SJSA1 (cell line): ENCODE data around the gene TCF7L2. TPM values are rescaled to one million over a fixed set of nuclear protein-coding genes. Genes with fewer than 3 reads are reported as not detected.

Experiments
- DNase-seq, 2 experiments: peaks; one replicate each; pipeline ENCODE4 v3.0.0-alpha.2; 2015 to 2020; ENCODE audit warnings: low spot score in 2 of 2, low read depth in 1 of 2
- H3K27ac ChIP-seq: fragments of 250-450 bp; sonication (Bioruptor Pico); 2 replicates; pipeline ENCODE4 v1.5.1; 2020; ENCODE audit warnings: mild to moderate bottlenecking, moderate library complexity
- H3K27me3 ChIP-seq: fragments of 250-450 bp; sonication (Bioruptor Pico); replicated peaks from 2 replicates; pipeline ENCODE4 v1.5.1; 2020; ENCODE audit warnings: mild to moderate bottlenecking, moderate library complexity
- H3K36me3 ChIP-seq: fragments of 250-450 bp; sonication (Bioruptor Pico); 2 replicates; pipeline ENCODE4 v1.5.1; 2020; ENCODE audit warnings: mild to moderate bottlenecking
- H3K4me1 ChIP-seq: fragments of 250-450 bp; sonication (Bioruptor Pico); replicated peaks from 2 replicates; pipeline ENCODE4 v1.6.1; 2021; ENCODE audit warnings: mild to moderate bottlenecking
- H3K4me3 ChIP-seq: fragments of 250-450 bp; sonication (Bioruptor Pico); 2 replicates; pipeline ENCODE4 v1.5.1; 2020; ENCODE audit warnings: mild to moderate bottlenecking
- H3K9me3 ChIP-seq: fragments of 250-450 bp; sonication (Bioruptor Pico); replicated peaks from 2 replicates; pipeline ENCODE4 v1.5.1; 2020; ENCODE audit warnings: mild to moderate bottlenecking
- total RNA-seq: library from RNA; depleted of rRNA; stranded (reverse); fragments of >200 nt; shearing (Covaris generic); gene quantifications from 2 replicates; pipeline ENCODE4 v1.2.3, GENCODE V29; 2014

TCF7L2 gene
- total RNA-seq, 1 experiment from 2014 or later, result 4.4 TPM

GRCh38 chr10:113127901-113128283, 177.8 kb downstream of the TCF7L2 start:
- no peak overlapping the region for H3K4me3 ChIP-seq

GRCh38 chr10:113128450-113129070, 178.5 kb downstream of the TCF7L2 start:
- no peaks in the 10 kb centered on the region for H3K36me3 ChIP-seq
- H3K9me3 ChIP-seq, result no peaks in the 10 kb centered on the region
- no peak overlapping the region; the same call in 1 of the 2 replicates for H3K27ac ChIP-seq
- H3K4me3 ChIP-seq, result no peak overlapping the region
- H3K4me1 ChIP-seq, result peaks cover 68% of the 10 kb centered on the region
- no peaks in the 10 kb centered on the region for H3K27me3 ChIP-seq
- no peak for DNase-seq

More at GRCh38 chr10:113127901-113128283, 177.8 kb downstream of the TCF7L2 start:
- Histone ChIP-seq H3K27ac (peak overlapping the region; percentile 22; the same call in 1 of the 2 replicates), H3K36me3 (no peaks in the 10 kb centered on the region), H3K27me3 (no peaks in the 10 kb centered on the region), H3K4me1 (peaks cover 61% of the 10 kb centered on the region), H3K9me3 (no peaks in the 10 kb centered on the region)
- peak in 1 of 2 experiments; percentile 49 for DNase-seq

GRCh38 chr10:113129117-113129516, 179.1 kb downstream of the TCF7L2 start:
- no peaks in the 10 kb centered on the region for H3K27me3 ChIP-seq
- no peaks in the 10 kb centered on the region for H3K36me3 ChIP-seq
- H3K4me3 ChIP-seq, result no peak overlapping the region
- no peaks in the 10 kb centered on the region for H3K9me3 ChIP-seq
- H3K4me1 ChIP-seq, result peaks cover 71% of the 10 kb centered on the region
- no peak for DNase-seq
- H3K27ac ChIP-seq, result no peak overlapping the region

DNA sequence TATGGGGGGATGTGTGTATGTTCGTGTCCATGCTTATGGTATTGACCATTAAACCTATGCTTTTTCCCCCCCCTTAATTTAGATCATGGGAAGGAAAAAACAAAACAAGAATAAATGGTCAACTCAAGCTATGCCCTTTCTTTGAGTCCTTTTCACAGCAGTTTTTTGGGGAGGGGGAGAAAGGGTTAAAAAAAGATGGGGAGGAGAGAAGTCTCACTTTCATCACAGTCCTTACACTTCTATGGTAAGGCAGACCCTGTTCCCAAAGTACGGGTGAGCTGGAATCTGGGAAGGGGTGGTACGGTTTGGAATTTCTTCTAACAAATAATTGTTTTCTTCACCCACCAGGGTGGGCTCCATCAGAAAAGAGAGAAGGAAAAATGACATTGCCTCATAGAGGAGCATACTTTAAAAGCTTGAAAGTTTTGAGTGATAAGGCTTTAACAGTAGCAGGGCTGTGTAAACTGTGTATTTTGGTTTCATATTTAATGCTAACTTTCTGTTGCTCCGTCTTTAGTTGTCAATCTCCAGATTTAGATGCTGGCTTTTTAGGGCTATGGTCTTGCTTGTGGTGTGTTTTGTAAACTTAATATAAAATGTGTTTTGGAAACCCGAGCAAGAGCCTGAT, 180.1 kb downstream of the TCF7L2 start:
- no peaks in the 10 kb centered on the region for H3K36me3 ChIP-seq
- no peaks in the 10 kb centered on the region for H3K9me3 ChIP-seq
- H3K27ac ChIP-seq, result peak overlapping the region; percentile 43
- peaks cover 71% of the 10 kb centered on the region for H3K4me1 ChIP-seq
- no peak overlapping the region for H3K4me3 ChIP-seq
- peak in 1 of 2 experiments; percentile 17 for DNase-seq
- no peaks in the 10 kb centered on the region for H3K27me3 ChIP-seq

DNA sequence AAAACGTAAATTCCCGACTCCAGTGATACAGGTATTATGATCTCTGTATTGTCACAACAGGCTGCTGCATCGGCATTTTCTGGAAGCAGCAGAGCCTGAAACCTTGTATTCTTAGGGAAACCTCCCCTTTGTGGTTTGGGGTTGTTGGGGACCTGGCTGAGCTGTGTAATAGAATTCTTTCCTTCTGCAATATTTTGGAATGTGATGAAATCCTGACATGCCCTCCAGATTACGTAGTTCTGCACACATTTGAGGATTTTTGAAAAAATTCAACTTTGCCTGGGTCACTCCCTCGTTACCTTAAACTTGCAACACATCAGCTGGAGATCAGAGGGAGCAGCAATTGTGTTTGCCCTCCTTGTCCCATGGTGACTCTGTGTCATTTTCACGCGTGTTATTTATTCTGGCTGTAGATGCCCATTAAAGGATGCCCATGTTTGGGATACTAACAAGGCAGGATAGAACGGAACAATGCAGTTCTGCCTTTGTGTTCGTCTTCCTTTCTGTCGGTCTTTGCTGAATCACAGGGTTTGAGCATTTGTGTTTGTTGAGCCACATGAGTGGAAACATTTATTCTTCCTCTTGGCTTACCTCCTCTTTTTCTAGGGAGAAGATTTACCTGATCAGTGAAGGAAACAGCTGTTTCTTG, 181.7 kb downstream of the TCF7L2 start:
- no peak overlapping the region for H3K4me3 ChIP-seq
- peaks cover 57% of the 10 kb centered on the region for H3K4me1 ChIP-seq
- no peaks in the 10 kb centered on the region for H3K36me3 ChIP-seq
- no peaks in the 10 kb centered on the region for H3K9me3 ChIP-seq
- peak in 1 of 2 experiments; percentile 78 for DNase-seq
- H3K27me3 ChIP-seq, result no peaks in the 10 kb centered on the region
- peak overlapping the region; percentile 89 for H3K27ac ChIP-seq

- no peak overlapping the region for H3K4me3 ChIP-seq
- no peaks in the 10 kb centered on the region for H3K9me3 ChIP-seq
- H3K27ac ChIP-seq, result peak overlapping the region; percentile 89
- peaks cover 51% of the 10 kb centered on the region for H3K4me1 ChIP-seq
- H3K27me3 ChIP-seq, result no peaks in the 10 kb centered on the region
- H3K36me3 ChIP-seq, result no peaks in the 10 kb centered on the region
- DNase-seq, result peak in 1 of 2 experiments; percentile 33
Observed at GRCh38 chr10:113132591-113133121, 182.6 kb downstream of the TCF7L2 start.

DNA sequence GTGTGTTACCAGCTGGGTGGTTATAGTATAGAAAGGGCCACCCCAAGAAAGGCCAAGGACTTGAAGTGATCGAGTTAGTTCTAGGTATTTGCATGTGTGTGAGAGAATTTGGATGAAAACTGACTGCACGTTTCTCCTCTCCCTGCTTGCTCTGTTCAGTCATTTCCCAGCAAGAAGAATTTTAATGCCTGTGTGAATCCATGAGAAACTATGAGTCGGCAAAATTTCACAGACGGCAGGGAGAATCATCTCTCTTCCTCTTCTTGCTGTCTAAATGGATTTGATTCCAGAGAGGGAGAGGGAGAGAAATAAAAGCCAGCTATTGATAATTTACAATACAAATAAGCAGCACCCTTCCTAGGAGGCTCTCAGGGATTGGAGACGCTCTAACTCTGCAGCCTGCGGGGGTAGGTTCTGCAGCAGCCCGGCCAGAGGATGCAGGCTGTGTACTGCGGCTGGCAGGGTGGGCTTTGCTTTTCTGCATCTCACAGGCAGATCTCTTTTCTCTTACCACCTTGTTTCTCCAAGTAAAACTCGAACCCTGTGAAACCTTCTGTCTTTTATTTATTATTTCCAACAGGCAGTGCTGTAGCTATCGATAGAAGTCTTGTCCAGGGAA, 183.6 kb downstream of the TCF7L2 start:
- H3K36me3 ChIP-seq, result no peaks in the 10 kb centered on the region
- H3K27ac ChIP-seq, result peak overlapping the region; percentile 89; the same call in 1 of the 2 replicates
- H3K27me3 ChIP-seq, result no peaks in the 10 kb centered on the region
- peak in 1 of 2 experiments; percentile 31 for DNase-seq
- no peaks in the 10 kb centered on the region for H3K9me3 ChIP-seq
- peaks cover 41% of the 10 kb centered on the region for H3K4me1 ChIP-seq
- no peak overlapping the region for H3K4me3 ChIP-seq

- no peak overlapping the region for H3K27ac ChIP-seq
- H3K9me3 ChIP-seq, result no peaks in the 10 kb centered on the region
- DNase-seq, result no peak
- H3K27me3 ChIP-seq, result no peaks in the 10 kb centered on the region
- peaks cover 37% of the 10 kb centered on the region for H3K4me1 ChIP-seq
- H3K36me3 ChIP-seq, result no peaks in the 10 kb centered on the region
- no peak overlapping the region for H3K4me3 ChIP-seq
Observed at GRCh38 chr10:113135025-113135424, 185.0 kb downstream of the TCF7L2 start.

DNA sequence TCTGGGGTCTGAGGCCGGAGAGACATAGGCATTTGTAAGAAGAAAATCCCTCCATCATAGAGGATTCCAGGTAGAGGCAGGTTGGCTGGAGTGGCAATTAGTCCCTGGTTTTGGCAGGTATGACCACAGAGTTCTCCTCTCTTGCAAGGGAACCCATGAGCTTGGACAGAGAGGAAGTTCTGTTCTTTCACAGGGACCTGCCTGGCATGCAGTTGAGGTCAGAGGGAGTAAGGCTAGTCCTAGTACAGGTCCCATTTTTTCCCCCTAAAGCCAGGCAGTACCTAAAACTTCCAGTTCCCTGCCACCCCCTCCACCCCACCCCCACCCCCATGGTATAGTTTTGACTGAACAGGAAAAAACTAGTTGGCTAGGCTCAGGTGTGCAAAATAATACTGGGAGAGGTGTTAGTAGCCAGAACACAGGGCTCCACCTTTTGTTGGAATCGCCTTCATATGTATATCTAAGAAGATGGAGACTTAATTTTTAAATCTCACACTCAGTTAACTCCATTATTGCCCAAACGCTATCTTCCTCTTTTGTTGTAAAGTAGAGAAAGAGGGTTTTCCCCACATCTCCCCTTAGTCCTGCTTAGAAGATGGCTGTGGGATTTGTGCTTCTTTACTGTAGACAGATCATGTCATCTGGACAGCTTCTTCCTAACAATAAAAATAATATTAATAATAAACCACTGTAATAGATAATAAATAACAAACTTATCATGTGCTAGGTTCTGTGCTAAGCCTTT, 188.1 kb downstream of the TCF7L2 start:
- Histone ChIP-seq H3K27me3 (no peaks in the 10 kb centered on the region), H3K27ac (no peak overlapping the region), H3K4me1 (peaks cover 12% of the 10 kb centered on the region), H3K4me3 (no peak overlapping the region), H3K36me3 (peaks cover 14% of the 10 kb centered on the region), H3K9me3 (no peaks in the 10 kb centered on the region)
- no peak for DNase-seq

GRCh38 chr10:113138937-113139585, 189.0 kb downstream of the TCF7L2 start:
- H3K27me3 ChIP-seq, result no peaks in the 10 kb centered on the region
- no peak overlapping the region for H3K4me3 ChIP-seq
- H3K27ac ChIP-seq, result no peak overlapping the region
- H3K4me1 ChIP-seq, result peaks cover 5% of the 10 kb centered on the region; the same call in 1 of the 2 replicates
- no peak for DNase-seq
- H3K36me3 ChIP-seq, result peaks cover 22% of the 10 kb centered on the region
- no peaks in the 10 kb centered on the region for H3K9me3 ChIP-seq

- H3K9me3 ChIP-seq, result no peaks in the 10 kb centered on the region
- H3K36me3 ChIP-seq, result peaks cover 28% of the 10 kb centered on the region
- H3K27ac ChIP-seq, result no peak overlapping the region
- no peaks in the 10 kb centered on the region for H3K27me3 ChIP-seq
- peaks cover 5% of the 10 kb centered on the region; the same call in 1 of the 2 replicates for H3K4me1 ChIP-seq
- peak in 1 of 2 experiments; percentile 28 for DNase-seq
- H3K4me3 ChIP-seq, result no peak overlapping the region
Observed at GRCh38 chr10:113139699-113140098, 189.7 kb downstream of the TCF7L2 start.

DNA sequence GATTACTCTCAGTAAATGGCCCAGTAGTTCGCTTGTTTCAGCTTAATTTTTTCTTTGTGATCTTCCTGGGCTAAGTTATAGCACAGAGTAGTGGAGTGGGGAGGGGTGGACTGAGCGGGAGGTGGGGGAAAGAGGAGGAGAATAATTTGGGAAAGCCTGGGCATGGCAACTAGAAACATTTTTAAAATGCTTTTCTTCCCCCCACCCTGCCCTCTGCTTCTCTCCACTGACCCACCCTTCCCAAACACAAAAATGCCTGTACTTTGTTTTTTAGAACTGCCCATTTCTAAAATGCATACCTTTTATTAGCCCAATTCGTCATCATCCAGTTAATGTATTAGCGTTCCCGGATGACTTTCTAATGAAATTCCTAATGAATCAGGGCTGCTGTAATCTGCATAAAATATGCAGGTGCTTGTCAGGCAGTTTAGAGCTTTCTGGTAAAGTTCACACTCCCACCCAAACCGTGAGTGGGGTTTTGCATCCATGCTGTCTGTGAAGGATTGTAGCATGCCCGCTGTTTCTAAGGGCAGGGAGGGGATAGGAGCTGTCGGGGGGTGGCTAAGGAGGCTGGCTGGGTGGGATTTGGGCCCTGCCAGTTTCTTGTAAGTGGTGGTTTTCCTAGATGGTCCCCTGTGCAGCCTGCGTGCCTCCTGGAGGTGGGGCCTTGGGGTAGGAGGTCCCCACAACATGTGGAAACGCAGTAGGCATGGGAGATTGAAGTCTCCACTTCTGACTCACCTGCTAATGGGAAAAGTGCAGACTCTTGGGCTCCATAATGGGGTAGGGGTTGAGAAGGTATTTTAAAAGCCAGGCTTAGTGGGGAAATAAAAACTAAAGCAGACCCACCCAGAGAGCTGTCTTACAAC, 190.3 kb downstream of the TCF7L2 start:
- Histone ChIP-seq H3K27ac (no peak overlapping the region), H3K36me3 (peaks cover 35% of the 10 kb centered on the region), H3K4me1 (peaks cover 5% of the 10 kb centered on the region; the same call in 1 of the 2 replicates)

More for the DNA sequence above, 190.3 kb downstream of the TCF7L2 start:
- H3K4me3 ChIP-seq, result no peak overlapping the region
- H3K27me3 ChIP-seq, result no peaks in the 10 kb centered on the region
- no peaks in the 10 kb centered on the region for H3K9me3 ChIP-seq
- no peak for DNase-seq
